IPS-15b (cell line): ENCODE results near the gene LPAR3.

Source experiments
- H3K27me3 ChIP-seq: one replicate; pipeline ENCODE4 v1.6.1; 2013; ENCODE audit warnings: low read length; ENCODE audit not compliant: control insufficient read depth, insufficient read depth
- H3K36me3 ChIP-seq: one replicate; pipeline ENCODE4 v1.6.1; 2013; ENCODE audit warnings: low read length; ENCODE audit not compliant: control insufficient read depth, insufficient read depth
- H3K4me1 ChIP-seq: one replicate; pipeline ENCODE4 v1.6.1; 2013; ENCODE audit warnings: mild to moderate bottlenecking, low read length; ENCODE audit not compliant: control insufficient read depth, insufficient read depth
- H3K4me3 ChIP-seq: one replicate; pipeline ENCODE4 v1.5.1; 2013; ENCODE audit warnings: low read depth, low read length
- H3K9ac ChIP-seq: one replicate; pipeline ENCODE4 v1.6.1; 2013; ENCODE audit warnings: low read depth, mild to moderate bottlenecking, low read length
- H3K9me3 ChIP-seq: one replicate; pipeline ENCODE4 v1.6.1; 2013; ENCODE audit warnings: mild to moderate bottlenecking, low read length; ENCODE audit not compliant: control insufficient read depth, insufficient read depth

The LPAR3 gene

DNA sequence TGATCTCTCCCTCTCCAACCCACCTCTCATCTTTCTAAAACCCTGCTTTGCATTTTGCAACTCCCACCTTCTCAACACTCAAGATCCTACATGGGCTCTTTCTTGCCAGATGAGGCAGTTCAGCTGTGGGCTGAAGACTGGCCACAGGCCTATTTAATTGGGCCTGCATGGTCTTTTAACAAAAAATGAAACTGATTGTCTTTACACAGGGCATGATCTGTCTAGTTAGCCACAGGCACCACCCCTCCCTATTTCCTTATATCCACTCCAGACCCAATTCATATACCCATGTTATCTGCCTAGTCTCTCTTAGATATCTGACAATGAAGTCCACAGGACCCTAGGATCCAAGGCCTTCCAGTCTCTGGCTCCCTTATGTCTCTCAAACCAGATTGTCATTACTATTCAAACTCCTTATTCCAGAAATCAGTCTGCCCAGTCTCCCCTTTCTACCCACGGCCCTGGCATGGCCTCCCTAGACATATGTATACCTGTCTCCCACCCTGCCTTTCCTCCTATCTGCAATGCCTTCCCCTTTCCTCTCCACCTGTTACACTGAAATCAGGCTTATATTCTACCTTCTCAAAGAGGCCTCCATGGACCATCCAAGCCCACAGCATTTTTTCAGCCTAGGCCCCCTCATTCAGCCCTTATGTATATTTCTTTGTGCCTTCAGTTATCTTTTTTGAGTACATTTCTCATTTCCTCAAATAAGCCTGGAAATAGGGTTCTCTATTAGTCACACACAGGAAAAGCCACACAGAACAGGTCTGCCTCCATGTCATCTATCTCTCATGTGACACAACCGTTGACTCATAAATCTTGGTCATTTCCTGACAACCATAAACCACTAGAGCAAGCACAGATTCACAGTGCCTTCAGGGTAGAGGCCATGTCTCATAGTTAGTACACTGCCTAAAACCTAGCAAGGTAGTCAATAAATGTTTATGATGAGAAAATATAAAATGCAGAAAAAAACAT is 39.0 kb downstream of the LPAR3 start:
- Histone ChIP-seq H3K36me3 (no peaks in the 10 kb centered on the region), H3K4me1 (no peaks in the 10 kb centered on the region), H3K27me3 (no peaks in the 10 kb centered on the region), H3K4me3 (no peak overlapping the region), H3K9me3 (no peaks in the 10 kb centered on the region), H3K9ac (no peak overlapping the region)

DNA sequence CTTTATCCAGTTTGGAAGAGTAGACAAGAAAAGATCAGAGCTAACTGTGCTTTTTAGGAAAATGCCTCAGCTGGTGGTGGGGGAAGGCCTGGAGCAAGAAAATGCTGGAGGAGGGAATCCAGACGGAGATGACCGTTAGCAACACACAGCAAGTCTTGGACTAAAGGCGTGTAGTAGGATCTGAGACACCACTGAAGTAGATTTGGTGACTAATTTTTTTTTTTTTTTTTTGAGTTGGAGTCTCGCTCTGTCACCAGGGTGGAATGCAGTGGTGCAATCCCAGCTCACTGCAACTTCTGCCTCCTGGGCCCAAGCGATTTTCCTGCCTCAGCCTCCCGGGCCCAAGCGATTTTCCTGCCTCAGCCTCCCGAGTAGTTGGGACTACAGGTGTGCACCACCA is 41.2 kb downstream of the LPAR3 start:
- Histone ChIP-seq H3K36me3 (no peaks in the 10 kb centered on the region), H3K4me3 (no peak overlapping the region), H3K9me3 (no peaks in the 10 kb centered on the region), H3K27me3 (no peaks in the 10 kb centered on the region), H3K9ac (no peak overlapping the region), H3K4me1 (peaks cover 3% of the 10 kb centered on the region)

DNA sequence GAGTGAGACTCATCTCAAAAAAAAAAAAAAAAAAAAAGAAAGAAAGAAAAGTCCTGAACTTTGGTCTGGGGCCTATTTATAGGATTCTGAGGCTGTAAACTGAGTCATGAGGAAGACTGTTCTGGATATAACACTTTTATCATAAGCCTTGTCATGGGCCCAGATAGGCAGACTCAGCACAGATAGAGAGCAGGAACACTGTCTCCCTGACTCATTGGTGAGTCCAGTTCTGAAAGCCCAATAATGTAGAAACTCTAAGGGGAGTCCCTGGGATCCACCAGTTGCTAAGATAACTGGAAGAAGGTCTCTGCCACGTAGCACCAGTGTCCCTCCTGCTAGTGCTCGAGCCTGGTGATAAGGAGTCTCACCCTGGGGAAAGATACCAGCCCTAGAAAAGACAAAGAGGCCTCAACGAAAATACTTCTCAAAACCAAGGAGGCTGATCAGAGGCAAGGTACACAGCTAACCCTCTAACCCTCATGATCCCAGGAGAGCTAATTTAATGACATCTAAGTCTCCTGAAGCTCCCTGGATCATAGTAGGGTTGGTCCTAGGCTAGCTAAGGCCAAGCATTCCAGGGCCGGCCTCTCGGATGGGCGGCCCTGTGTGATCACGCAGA is 43.5 kb downstream of the LPAR3 start:
- no peaks in the 10 kb centered on the region for H3K36me3 ChIP-seq
- H3K4me3 ChIP-seq = no peak overlapping the region
- H3K4me1 ChIP-seq = peaks cover 3% of the 10 kb centered on the region
- no peaks in the 10 kb centered on the region for H3K9me3 ChIP-seq
- H3K27me3 ChIP-seq = no peaks in the 10 kb centered on the region
- no peak overlapping the region for H3K9ac ChIP-seq

DNA sequence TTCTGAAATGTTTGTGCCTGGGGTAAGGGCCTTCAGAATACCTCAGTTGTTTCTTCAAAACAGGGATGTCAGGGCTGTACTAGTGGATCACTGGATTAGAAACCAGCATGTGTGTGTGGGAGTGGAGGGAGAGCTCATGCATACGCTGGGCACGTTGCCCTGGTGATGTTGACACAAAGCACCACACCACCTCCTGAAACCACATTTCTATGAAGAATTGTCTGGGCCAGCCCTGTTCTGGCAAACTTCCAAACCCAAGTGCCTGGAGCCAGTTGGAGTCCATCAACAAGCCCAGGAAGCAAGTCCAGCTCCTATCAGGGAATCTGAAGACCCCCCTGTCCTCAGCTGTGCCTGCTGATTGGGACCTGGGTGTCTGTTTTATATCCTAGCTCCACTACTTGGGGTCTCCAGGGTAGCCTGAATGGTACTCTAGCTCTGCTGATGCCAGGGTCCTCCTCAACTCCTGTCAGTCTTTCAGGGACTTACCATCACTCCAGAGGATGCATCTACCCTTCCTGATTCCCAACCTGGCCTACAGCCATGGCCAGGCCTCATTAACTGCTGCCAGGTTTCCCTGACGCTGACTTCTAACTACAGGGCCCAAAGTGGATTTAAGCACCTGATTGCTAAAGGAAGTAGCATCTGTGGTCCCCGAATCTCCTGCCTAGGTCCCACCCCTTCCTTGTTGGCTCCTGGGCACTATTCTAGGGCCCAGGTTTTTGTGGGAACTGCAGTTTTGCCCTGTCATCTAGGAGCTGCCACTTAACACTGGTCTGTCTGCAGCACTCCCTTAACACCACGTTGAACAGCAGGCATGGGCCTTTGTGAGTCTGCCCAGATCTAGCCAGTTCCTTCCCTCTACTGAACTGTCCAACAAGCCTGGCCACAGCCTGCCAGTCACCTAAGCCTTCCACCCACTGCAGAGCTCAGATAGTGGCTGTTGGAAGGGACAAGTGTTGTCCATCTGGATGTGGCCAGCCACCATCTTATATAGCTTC is 45.5 kb downstream of the LPAR3 start:
- no peak overlapping the region for H3K4me3 ChIP-seq
- no peaks in the 10 kb centered on the region for H3K9me3 ChIP-seq
- H3K27me3 ChIP-seq = no peaks in the 10 kb centered on the region
- peaks cover 3% of the 10 kb centered on the region for H3K4me1 ChIP-seq
- no peaks in the 10 kb centered on the region for H3K36me3 ChIP-seq
- no peak overlapping the region for H3K9ac ChIP-seq

DNA sequence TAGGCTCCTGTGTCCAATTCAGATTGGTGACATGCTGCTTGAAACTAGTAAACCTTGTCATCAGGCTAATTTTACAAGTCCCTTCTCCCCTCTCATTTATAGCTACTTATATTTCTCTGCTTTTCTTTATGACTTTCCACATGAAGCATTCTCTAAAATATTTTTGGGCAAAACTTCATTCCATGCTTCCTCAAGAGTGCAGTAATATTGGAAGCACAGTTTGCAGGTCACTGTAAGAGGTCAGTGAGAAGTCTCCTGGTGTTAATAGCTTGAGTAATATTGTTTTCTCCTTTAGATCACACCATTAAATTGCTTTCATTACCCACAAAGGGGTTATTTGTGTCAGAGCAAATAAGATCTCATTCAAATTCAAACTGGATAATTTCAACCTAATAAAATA is 46.6 kb downstream of the LPAR3 start:
- no peak overlapping the region for H3K9ac ChIP-seq

DNA sequence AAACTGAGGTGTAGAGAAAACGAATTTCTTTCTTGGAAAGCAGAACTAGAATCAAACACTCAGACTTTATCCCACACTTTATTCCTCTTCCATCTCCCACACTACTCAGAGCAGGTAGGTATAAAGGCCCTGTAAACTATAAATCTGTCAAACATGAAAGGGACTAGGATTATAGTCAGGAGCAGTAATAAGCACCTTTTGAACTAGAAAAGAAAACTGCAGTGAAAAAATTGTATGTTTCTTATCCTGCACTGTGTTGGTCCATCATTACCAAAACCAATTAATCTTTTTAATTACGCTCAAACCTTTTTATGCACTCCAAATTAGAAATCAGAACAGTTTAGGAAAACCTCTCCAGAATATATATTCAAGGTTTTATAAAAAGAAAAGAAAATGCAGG is 47.6 kb downstream of the LPAR3 start:
- no peak overlapping the region for H3K9ac ChIP-seq
- no peaks in the 10 kb centered on the region for H3K9me3 ChIP-seq
- no peak overlapping the region for H3K4me3 ChIP-seq
- peaks cover 3% of the 10 kb centered on the region for H3K4me1 ChIP-seq
- no peaks in the 10 kb centered on the region for H3K36me3 ChIP-seq
- no peaks in the 10 kb centered on the region for H3K27me3 ChIP-seq

More for the DNA sequence above, 46.6 kb downstream of the LPAR3 start:
- Histone ChIP-seq H3K9me3 (no peaks in the 10 kb centered on the region), H3K4me1 (peaks cover 3% of the 10 kb centered on the region), H3K36me3 (no peaks in the 10 kb centered on the region), H3K4me3 (no peak overlapping the region), H3K27me3 (no peaks in the 10 kb centered on the region)

DNA sequence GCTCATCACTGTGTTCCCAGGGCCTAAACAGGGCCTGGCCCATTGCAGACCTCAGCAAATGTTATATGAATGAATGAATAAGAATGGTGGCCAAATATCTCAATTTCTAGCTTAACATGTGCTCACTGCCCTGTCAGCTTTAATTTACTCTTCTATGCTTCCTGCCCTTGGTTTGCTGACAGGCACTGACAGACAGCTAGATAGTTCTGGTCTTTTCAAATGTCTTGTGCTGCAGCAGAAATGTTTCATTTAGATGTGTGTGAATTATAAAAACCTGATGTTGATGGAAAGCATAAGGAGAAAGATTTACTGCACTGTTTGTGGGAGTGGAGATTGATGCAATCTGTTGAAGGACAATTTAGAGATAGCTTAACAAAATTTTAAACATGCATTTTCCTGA is 48.9 kb downstream of the LPAR3 start:
- Histone ChIP-seq H3K9ac (no peak overlapping the region), H3K4me3 (no peak overlapping the region), H3K27me3 (no peaks in the 10 kb centered on the region), H3K9me3 (no peaks in the 10 kb centered on the region), H3K36me3 (no peaks in the 10 kb centered on the region), H3K4me1 (peaks cover 3% of the 10 kb centered on the region)

DNA sequence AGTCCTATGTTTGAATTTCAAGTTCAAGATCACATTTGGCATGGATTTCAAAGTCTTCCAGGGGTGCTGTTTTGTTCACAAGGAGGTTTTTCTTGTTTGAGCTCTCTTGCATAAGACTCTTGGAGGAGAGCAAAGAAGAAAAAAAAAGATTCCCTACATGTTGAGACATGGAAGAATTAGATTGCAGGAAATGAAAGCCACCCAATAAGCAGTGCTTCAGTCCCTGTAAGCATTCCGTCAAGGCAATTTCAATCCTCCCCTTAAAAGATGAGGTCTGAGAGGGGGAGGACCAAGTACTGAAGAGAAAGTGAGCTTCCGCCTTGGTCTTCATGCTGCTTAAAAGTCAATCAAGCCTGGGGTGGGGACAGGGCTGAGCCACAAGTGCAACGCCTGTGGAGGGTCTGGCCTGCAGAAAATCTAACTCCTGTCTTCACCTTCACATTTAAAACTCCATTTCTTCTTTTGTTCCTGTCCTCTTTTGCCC is 50.2 kb downstream of the LPAR3 start:
- Histone ChIP-seq H3K9ac (no peak overlapping the region), H3K36me3 (no peaks in the 10 kb centered on the region), H3K27me3 (no peaks in the 10 kb centered on the region), H3K4me1 (peaks cover 3% of the 10 kb centered on the region), H3K9me3 (no peaks in the 10 kb centered on the region), H3K4me3 (no peak overlapping the region)

DNA sequence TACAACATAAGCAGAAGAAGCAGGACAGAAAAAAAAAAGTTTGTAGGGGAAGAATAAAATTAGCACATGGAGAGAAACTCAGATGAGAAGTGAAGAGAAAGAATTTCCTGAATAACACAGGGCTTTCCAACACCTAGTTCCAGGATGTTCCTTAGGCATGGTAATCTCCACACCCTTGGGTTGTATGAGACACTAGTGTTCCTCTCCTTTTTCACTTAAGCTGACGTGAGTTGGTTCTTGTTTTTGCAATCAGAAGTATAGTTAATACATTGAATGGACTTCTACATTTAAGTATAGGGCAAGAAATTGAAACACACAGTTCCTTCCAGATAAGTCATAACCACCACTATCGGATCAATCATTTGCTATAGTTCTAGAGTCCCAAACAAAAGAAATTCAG is 51.0 kb downstream of the LPAR3 start:
- H3K9ac ChIP-seq = no peak overlapping the region
- H3K9me3 ChIP-seq = no peaks in the 10 kb centered on the region
- H3K4me1 ChIP-seq = no peaks in the 10 kb centered on the region
- no peaks in the 10 kb centered on the region for H3K36me3 ChIP-seq
- H3K4me3 ChIP-seq = no peak overlapping the region
- no peaks in the 10 kb centered on the region for H3K27me3 ChIP-seq

DNA sequence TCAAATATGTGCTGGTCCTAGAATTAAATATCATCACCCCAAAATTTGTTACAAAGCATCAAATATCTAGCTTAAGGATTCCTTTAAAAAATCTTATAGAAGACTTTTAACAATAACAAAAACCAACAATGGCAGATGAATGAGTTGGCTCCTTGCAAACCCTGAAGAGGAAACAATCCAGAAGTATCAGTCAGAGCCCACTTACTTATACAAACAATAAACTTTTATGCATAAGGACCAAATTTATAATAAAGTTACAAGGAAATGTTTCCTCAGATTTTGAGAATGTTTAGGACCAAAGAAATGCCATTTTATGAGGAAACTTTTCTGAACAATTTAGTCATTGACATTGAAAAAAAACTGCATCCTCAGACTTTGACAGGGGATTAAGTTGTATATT is 52.7 kb downstream of the LPAR3 start:
- H3K4me3 ChIP-seq = no peak overlapping the region
- H3K36me3 ChIP-seq = no peaks in the 10 kb centered on the region
- H3K9me3 ChIP-seq = no peaks in the 10 kb centered on the region
- no peaks in the 10 kb centered on the region for H3K4me1 ChIP-seq
- H3K27me3 ChIP-seq = no peaks in the 10 kb centered on the region
- H3K9ac ChIP-seq = no peak overlapping the region

DNA sequence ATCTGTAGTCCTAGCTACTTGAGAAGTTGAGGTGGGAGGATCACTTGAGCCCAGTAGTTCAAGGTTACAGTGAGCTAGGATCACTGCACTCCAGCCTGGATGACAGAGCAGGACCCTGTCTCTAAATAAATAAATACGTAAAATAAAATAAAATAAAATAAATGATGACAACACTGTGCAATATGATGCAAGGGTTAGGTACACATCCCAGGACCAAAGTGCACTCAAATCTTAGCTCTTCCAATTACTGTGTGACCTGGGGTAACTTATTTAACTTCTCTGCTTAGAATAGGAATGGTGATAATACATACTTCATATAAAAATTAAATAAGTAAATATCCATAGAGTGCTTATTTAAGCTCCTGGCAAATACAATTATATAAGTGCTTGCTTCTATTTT is 53.5 kb downstream of the LPAR3 start:
- H3K4me3 ChIP-seq = no peak overlapping the region
- no peak overlapping the region for H3K9ac ChIP-seq
- H3K9me3 ChIP-seq = no peaks in the 10 kb centered on the region
- no peaks in the 10 kb centered on the region for H3K36me3 ChIP-seq
- no peaks in the 10 kb centered on the region for H3K4me1 ChIP-seq
- H3K27me3 ChIP-seq = no peaks in the 10 kb centered on the region
